ENCODE data around the gene RGS6. TPM values are rescaled to one million over a fixed set of nuclear protein-coding genes. Genes with fewer than 3 reads are reported as not detected.

Gene RGS6
- polyA plus RNA-seq, 3 donors = not detected

DNA sequence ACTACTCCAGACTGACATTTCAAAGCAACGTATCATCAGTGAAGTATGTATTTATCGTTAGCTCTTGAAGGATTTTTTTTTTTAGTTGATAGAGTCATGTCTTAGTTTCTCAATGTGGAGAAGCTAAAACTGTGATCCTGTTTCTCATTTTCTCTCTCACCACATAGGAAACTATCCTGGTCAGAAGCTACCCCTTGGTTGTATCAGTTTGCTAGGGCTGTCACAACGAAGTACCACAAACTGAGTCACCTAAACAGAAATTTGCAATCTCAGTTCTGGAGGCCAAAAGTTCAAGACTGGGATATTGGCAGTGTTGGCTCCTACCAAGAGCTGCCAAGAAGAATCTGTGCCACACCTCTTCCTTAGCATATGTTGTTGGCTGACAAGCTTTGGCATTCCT lies 369.1 kb downstream of the RGS6 start:
- Mint-ChIP-seq H3K27me3 (ENCODE audit: low read depth in 3 of 3) (no peaks in the 10 kb centered on the region), H3K36me3 (no peaks in the 10 kb centered on the region), H3K27ac (no peak overlapping the region), H3K4me3 (no peak overlapping the region), H3K9me3 (peaks cover 3 to 26% (median 11%) of the 10 kb centered on the region in 7 donors), H3K4me1 (no peaks in the 10 kb centered on the region)
- no peaks in the 10 kb centered on the region for H4K20me1 ChIP-seq (ENCODE audit: insufficient read depth, low read length)
- WGBS (ENCODE audit: insufficient coverage) = 67% methylated on average over 1 of the region's 3 CpGs
- no peak overlapping the region for H2AFZ ChIP-seq (ENCODE audit: insufficient read depth, low read depth, low read length, poor library complexity, severe bottlenecking)
- no peak overlapping the region for H3K4me3 ChIP-seq (replicated peaks in 1 of 3; ENCODE audit: low read depth in 2 of 3, low read length in 3 of 3)
- no peaks in the 10 kb centered on the region for H3K4me1 ChIP-seq (ENCODE audit: control insufficient read depth in 1 of 2, insufficient read depth in 2 of 2, low read length in 2 of 2)
- no peaks in the 10 kb centered on the region for H3K36me3 ChIP-seq (replicated peaks in 1 of 2; ENCODE audit: control insufficient read depth in 1 of 2, insufficient read depth in 2 of 2, low read length in 2 of 2)
- TF ChIP-seq CTCF (IDR thresholded peaks at IDR 0.05) = no peak
- no peaks in the 10 kb centered on the region for H3K27me3 ChIP-seq (ENCODE audit: control insufficient read depth in 2 of 2, insufficient read depth in 2 of 2, low read length in 2 of 2)
- H3K9me3 ChIP-seq (replicated peaks in 1 of 2; ENCODE audit: control insufficient read depth in 1 of 2, insufficient read depth in 1 of 2, low read length in 2 of 2) = peaks cover 7% of the 10 kb centered on the region in 2 donors
- H3K27ac ChIP-seq (ENCODE audit: low read depth in 1 of 2, low read length in 2 of 2) = no peak overlapping the region
- intact Hi-C loops (cut with micrococcal nuclease) = no loop called here
- H3K9ac ChIP-seq (ENCODE audit: insufficient read depth, low read length, poor library complexity, severe bottlenecking) = no peak overlapping the region
- DNase-seq = no peak
- no peaks in the 10 kb centered on the region for H3K79me2 ChIP-seq (ENCODE audit: insufficient read depth, low read length)
- no peak overlapping the region for H3K4me2 ChIP-seq (replicated peaks; ENCODE audit: extremely low read depth, low read length, poor library complexity, severe bottlenecking)

DNA sequence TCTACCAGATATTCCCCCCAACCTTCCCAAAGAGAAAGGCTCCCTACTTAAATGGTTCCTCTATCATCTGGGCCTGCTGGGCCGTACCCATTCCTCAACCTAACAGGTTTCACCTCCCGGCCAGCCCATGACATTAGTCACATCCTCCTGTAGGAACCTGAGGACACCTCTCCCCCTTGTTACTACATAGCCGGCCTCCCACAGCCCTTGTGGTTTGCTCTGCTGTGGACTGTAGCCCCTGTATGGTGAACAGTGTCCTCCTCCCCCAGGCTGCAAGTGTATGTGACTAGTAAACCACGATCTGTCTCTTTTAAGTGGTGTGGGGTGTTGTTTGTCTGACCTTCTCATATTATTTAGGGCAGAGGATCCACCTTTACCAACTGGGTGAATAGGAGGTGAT lies 371.7 kb downstream of the RGS6 start:
- H3K4me2 ChIP-seq (replicated peaks; ENCODE audit: extremely low read depth, low read length, poor library complexity, severe bottlenecking) = no peak overlapping the region
- no peaks in the 10 kb centered on the region for H3K4me1 ChIP-seq (ENCODE audit: control insufficient read depth in 1 of 2, insufficient read depth in 2 of 2, low read length in 2 of 2)
- no peak overlapping the region for H3K4me3 Mint-ChIP-seq
- 100% methylated on average over 1 of the region's 4 CpGs for WGBS (ENCODE audit: insufficient coverage)
- TF ChIP-seq CTCF (IDR thresholded peaks at IDR 0.05) = no peak
- H3K27ac Mint-ChIP-seq = peak overlapping the region in 1 of 7 donors; percentile 26
- H3K4me1 Mint-ChIP-seq = no peaks in the 10 kb centered on the region
- no peak overlapping the region for H2AFZ ChIP-seq (ENCODE audit: insufficient read depth, low read depth, low read length, poor library complexity, severe bottlenecking)
- no peak overlapping the region for H3K4me3 ChIP-seq (replicated peaks in 1 of 3; ENCODE audit: low read depth in 2 of 3, low read length in 3 of 3)
- no peaks in the 10 kb centered on the region for H3K27me3 Mint-ChIP-seq (ENCODE audit: low read depth in 3 of 3)
- H3K79me2 ChIP-seq (ENCODE audit: insufficient read depth, low read length) = no peaks in the 10 kb centered on the region
- no peak overlapping the region for H3K27ac ChIP-seq (ENCODE audit: low read depth in 1 of 2, low read length in 2 of 2)
- no peaks in the 10 kb centered on the region for H3K36me3 Mint-ChIP-seq
- no peaks in the 10 kb centered on the region for H3K36me3 ChIP-seq (replicated peaks in 1 of 2; ENCODE audit: control insufficient read depth in 1 of 2, insufficient read depth in 2 of 2, low read length in 2 of 2)
- H3K9me3 ChIP-seq (replicated peaks in 1 of 2; ENCODE audit: control insufficient read depth in 1 of 2, insufficient read depth in 1 of 2, low read length in 2 of 2) = peaks cover 7 to 9% of the 10 kb centered on the region in 2 donors
- no peak overlapping the region for H3K9ac ChIP-seq (ENCODE audit: insufficient read depth, low read length, poor library complexity, severe bottlenecking)
- intact Hi-C loops (cut with micrococcal nuclease) = no loop called here
- H3K9me3 Mint-ChIP-seq = peaks cover 3 to 23% (median 12%) of the 10 kb centered on the region in 7 donors
- H3K27me3 ChIP-seq (ENCODE audit: control insufficient read depth in 2 of 2, insufficient read depth in 2 of 2, low read length in 2 of 2) = no peaks in the 10 kb centered on the region
- DNase-seq = no peak
- no peaks in the 10 kb centered on the region for H4K20me1 ChIP-seq (ENCODE audit: insufficient read depth, low read length)
